Left colon (tissue), 2 donors: ENCODE data around the gene FKBP2. TPM values are rescaled to one million over a fixed set of nuclear protein-coding genes. Genes with fewer than 3 reads are reported as not detected.

Source experiments
- ATAC-seq: fragments of 200-7000 bp; cut with Tn5 transposase; one replicate; pipeline ENCODE4 v1.9.1; 2020; ENCODE audit warnings: mild to moderate bottlenecking, moderate library complexity
- DNase-seq, 2 donors: peaks; one replicate each; pipeline ENCODE4 v3.0.0-alpha.2; 2020
- intact Hi-C, 2 donors: fragments of 100-400 bp; cut with DNase I in 1 of 2; cut with micrococcal nuclease in 1 of 2; formaldehyde crosslinking; loops; one replicate each; pipeline versions ENCODE4 v1.11.2 to v1.14.0; 2022; cut with DNase I, micrococcal nuclease
- total RNA-seq, 2 donors: library from RNA; stranded (reverse); fragmentation: NEBNext Ultra II Directional; extraction: Animal tissue kit (Norgen Biotek cat#: 25700); gene quantifications; one replicate each; pipeline ENCODE4 v1.2.1, GENCODE V29; 2021
- donor health status: DM: no; HTN: no; CAD: no.
- donor health status: DM: yes; HTN: yes; CAD: no.

Gene FKBP2
- total RNA-seq, 2 donors from 2014 or later = 78.5 to 104 TPM

- DNase-seq = no peak
- intact Hi-C loops = loop anchor here in 1 of 2 donors (10.0 kb wide), 1 partner anchor 84 kb away; the partner anchor contains the start of gene FERMT3
- no peak for ATAC-seq
Observed at GRCh38 chr11:64288353-64288750, 47.5 kb downstream of the FKBP2 start.

- DNase-seq = no peak
- no peak for ATAC-seq
- intact Hi-C loops = loop anchor here in 1 of 2 donors (10.0 kb wide), 1 partner anchor 84 kb away; the partner anchor contains the start of gene FERMT3
Observed at GRCh38 chr11:64289002-64289564, 48.2 kb downstream of the FKBP2 start.

GRCh38 chr11:64290352-64291261 is 49.7 kb downstream of the FKBP2 start:
- ATAC-seq = no peak
- intact Hi-C loops = no loop called here
- no peak for DNase-seq

- intact Hi-C loops = no loop called here
- DNase-seq = no peak
- ATAC-seq = no peak
Observed at GRCh38 chr11:64291262-64291751, 50.4 kb downstream of the FKBP2 start, which contains the start of gene KCNK4. TSS of gene KCNK4 (plus strand) at chr11:64291302. CDS start at chr11:64293019, 1,717 bp downstream.

GRCh38 chr11:64291752-64292459 is 51.0 kb downstream of the FKBP2 start:
- DNase-seq (no peak), ATAC-seq (peak; percentile 15)
- intact Hi-C loops = no loop called here

- ATAC-seq (no peak), DNase-seq (no peak)
- intact Hi-C loops = no loop called here
Observed at GRCh38 chr11:64292460-64293254, 51.8 kb downstream of the FKBP2 start.

Other genes starting within 250 kb of the FKBP2 start
- gene FLRT1, start 205.2 kb upstream of the FKBP2 start, total RNA-seq = 1 to 10 TPM in 1 of 2 donors, not detected in 1; 1.2 TPM
- gene MACROD1, start 75.0 kb upstream of the FKBP2 start, total RNA-seq = 10 to 100 TPM; 31.6 to 47.0 TPM
- 10 to 100 TPM; 61.2 to 75.1 TPM for gene STIP1, start 54.9 kb upstream of the FKBP2 start, total RNA-seq
- gene FERMT3, start 34.4 kb upstream of the FKBP2 start, total RNA-seq = 10 to 100 TPM; 16.1 to 21.7 TPM
- gene TRPT1, start 14.9 kb upstream of the FKBP2 start, total RNA-seq = 10 to 100 TPM; 58.5 to 74.6 TPM
- gene NUDT22, start 14.8 kb upstream of the FKBP2 start, total RNA-seq = 100 to 1,000 TPM; 116 to 154 TPM
- 10 to 100 TPM; 54.8 to 60.6 TPM for gene DNAJC4, start 10.5 kb upstream of the FKBP2 start, total RNA-seq
- gene VEGFB, start 6.5 kb upstream of the FKBP2 start, total RNA-seq = 10 to 100 TPM; 40.8 to 68.8 TPM
- gene PPP1R14B, start 5.8 kb downstream of the FKBP2 start, total RNA-seq = 100 to 1,000 TPM in 1 of 2 donors, 10 to 100 TPM in 1; 96.2 to 147 TPM
- gene PLCB3, start 10.4 kb downstream of the FKBP2 start, total RNA-seq = 10 to 100 TPM; 69.9 to 92.2 TPM
- 10 to 100 TPM; 83.9 to 90.0 TPM for gene BAD, start 43.6 kb downstream of the FKBP2 start, total RNA-seq
- 10 to 100 TPM; 31.2 to 37.3 TPM for gene GPR137, start 44.8 kb downstream of the FKBP2 start, total RNA-seq
- gene KCNK4, start 50.2 kb downstream of the FKBP2 start, total RNA-seq = not detected
- gene CATSPERZ, start 59.3 kb downstream of the FKBP2 start, total RNA-seq = under 1 TPM; 0.43 to 0.98 TPM
- gene ESRRA, start 64.4 kb downstream of the FKBP2 start, total RNA-seq = 100 to 1,000 TPM; 185 to 212 TPM
- 10 to 100 TPM; 60.6 to 67.5 TPM for gene TRMT112, start 76.5 kb downstream of the FKBP2 start, total RNA-seq
- gene PRDX5, start 77.0 kb downstream of the FKBP2 start, total RNA-seq = 100 to 1,000 TPM; 272 to 327 TPM
- 10 to 100 TPM; 21.6 to 28.8 TPM for gene CCDC88B, start 99.1 kb downstream of the FKBP2 start, total RNA-seq
- gene RPS6KA4, start 118.1 kb downstream of the FKBP2 start, total RNA-seq = 10 to 100 TPM; 30.4 to 42.6 TPM